Embryonic facial prominence (tissue), 1 donor: ENCODE results near the gene SMARCB1.

ENCODE experiments used
- DNase-seq: peaks from one replicate; pipeline ENCODE4 v3.0.0-alpha.2; 2016; ENCODE audit errors: extremely low spot score

Gene SMARCB1

DNA sequence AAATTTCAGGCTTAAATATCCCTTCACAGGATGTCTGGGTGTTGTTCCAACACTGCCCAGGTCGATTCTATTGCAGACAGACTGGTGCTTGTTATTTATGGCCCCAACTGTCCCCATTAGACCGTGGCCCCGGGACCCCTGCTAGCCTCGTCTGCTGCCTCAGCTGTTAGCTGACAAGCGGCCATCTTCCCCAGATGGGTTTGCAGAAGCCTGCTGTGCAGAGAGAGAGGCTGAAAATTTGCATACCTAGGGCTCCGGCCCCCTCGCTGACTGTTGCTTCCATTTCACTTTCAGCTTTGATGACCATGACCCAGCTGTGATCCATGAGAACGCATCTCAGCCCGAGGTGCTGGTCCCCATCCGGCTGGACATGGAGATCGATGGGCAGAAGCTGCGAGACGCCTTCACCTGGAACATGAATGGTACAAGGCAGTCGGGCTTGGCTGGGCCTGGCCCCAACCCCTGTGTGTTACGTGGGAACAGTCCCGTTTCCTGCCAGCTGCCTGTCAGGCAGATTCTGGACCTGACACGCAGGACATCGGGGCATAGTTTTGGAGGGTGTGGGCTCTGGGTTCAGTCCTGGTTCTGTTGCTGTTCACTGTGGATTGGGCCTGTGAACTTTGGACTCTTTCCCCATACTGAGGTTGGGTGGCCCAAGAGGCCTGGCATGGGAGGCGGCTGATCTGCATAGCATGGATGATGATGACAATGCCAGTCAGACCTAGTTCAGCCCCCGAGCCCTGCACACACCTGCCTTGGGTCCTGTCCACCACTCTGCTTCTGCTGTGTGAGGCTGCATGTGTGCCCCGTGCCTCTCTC, 16.4 kb downstream of the SMARCB1 start:
- no peak for DNase-seq

GRCh38 chr22:23804781-23805291, 18.1 kb downstream of the SMARCB1 start:
- DNase-seq: no peak

GRCh38 chr22:23806837-23807236, 20.1 kb downstream of the SMARCB1 start:
- DNase-seq: no peak

GRCh38 chr22:23812378-23812777, 25.6 kb downstream of the SMARCB1 start:
- DNase-seq: no peak

DNA sequence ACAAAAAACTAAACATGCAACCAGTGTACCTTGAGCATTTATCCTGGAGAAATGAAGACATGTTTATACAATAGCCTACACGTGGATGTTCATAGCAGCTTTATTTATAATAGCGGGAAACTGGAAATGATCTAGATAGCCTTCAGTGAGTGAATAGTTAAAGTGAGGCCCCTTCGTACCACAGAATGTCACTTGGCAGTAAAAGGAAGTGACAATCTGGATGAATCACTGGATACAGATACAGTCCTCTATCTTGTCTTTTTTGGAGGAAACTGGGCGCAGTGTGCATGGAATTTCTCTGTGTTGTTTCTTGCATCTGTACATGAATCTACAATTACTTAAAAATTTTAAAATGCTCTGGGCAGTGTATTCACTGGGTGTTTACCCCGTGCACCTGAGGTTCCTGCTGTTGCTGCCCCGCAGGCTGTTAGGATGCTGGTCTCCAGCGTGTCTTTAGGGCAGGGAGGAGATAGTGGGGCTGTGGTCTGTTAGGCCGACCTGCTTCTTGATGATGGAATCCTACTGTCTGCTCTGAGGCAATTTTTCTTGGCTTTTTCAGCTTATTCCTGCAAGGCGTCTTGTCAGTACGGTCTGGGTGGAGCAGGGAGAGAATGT, 28.9 kb downstream of the SMARCB1 start:
- no peak for DNase-seq

DNA sequence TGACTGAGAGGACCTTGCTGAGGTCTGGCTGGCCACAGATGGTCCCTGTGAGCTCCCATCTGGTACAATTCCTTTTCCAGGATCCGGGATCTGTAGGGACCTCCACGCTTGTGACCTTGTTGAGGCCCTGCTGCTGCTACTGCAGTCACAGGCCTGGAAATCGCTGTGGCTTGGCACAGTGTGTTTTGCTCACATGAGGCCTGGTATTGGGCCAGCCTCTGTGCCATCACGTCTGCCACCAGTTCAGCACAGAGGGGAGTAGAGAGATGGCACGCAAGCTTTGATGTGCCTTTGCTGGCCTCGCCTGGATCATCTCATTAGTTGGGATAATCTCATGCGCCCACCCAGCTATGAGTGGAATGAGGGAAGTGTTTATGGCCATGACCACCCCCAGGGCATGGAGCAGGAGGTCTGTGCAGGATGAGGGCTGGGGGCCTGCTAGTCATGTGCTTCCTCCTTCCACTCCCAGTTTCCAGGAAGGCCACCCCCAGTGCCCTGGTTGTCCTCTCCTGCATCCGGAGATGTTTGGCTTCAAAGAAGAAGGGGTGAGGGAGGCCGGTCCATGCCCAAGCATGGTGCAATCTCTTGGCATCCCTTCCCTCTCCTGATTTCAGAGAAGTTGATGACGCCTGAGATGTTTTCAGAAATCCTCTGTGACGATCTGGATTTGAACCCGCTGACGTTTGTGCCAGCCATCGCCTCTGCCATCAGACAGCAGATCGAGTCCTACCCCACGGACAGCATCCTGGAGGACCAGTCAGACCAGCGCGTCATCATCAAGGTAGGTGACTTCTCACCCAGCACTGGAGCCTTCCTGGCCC, 29.6 kb downstream of the SMARCB1 start:
- no peak for DNase-seq

- no peak for DNase-seq
These were observed 30.4 kb downstream of the SMARCB1 start for GRCh38 chr22:23817146-23817545.

DNA sequence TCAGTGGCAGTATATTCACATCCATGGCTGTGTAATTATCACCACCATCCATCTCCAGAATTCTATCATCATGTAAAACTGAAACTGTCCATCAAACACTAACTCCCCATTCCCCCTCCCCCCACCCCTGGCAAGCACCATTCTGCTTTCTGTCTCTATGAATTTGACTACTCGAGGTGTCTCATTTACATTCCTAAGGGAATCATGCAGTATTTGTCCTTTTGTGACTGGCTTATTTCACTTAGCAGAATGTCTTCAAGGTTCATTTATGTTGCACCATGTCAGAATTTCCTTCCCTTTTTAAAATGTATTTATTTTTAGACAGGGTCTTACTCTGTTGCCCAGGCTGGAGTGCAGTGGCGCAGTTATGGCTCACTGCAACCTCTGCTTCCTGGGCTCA, 31.8 kb downstream of the SMARCB1 start:
- no peak for DNase-seq

GRCh38 chr22:23820748-23821211, 34.0 kb downstream of the SMARCB1 start:
- no peak for DNase-seq

DNA sequence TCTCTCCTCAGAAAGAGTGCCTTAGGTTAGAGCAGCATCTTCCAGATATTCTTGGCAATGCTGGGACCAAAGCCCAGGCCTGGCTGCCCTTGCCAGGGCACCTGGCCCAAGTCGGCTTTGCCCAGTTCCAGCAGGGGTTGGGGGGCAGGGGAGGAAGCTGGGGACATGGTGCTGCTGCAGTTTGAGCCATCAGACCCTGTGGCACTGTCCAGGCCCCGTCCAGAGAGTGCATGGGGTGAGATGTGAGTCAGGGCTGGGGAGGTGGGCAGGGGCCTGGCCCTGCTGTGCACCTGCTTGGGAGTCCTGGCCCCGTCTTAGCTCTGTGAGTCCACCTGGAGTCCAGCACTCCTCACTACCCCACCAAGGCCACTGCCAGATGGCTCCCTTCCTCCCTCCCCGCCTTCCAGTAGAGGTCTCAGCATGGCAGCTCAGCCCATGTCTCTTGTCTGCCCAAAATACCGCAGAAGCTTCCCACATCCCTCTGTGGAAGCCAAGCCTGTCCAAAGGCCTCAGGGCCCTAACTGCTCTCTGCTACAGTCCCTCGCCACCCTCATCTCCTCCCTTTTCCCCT, 35.4 kb downstream of the SMARCB1 start:
- no peak for DNase-seq

- DNase-seq: no peak
These were observed 36.6 kb downstream of the SMARCB1 start for GRCh38 chr22:23823331-23823791.

DNA sequence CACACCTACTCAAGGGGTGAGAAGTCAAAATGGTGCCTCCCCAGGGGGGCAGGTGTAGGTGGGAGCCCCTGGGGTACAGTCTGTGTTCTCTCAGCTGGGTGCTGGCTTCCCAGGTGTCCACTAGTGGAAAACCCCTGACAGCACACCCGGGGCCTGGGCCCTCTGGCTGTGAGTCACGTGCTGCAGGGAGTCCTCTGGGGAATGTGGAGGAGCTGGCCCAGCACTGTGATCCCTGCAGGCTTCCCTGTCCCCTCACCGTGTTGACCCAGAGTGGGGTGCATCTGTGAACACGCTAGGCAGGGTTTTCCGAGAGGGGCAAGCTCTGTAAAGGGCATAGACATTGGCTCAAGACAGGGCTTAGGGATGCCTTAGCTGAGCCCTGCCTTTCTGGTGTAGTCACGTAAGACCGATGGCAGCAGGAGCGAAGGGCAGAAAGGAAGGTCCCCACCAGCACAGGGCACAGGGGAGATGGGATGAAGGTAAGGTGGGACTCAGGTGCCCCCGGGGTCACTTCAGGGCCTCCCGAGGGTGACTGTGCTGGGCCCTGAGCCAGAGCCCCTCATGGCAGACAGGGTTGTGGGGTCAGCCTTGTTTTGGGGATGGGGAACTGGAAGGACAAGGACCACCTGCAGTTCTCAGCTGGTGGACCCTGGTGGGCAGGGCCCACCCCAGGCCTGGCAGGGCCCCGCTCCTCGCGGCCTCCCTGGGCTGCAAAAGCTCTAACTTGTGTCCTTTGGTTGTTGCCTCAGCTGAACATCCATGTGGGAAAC, 37.9 kb downstream of the SMARCB1 start:
- no peak for DNase-seq

GRCh38 chr22:23825246-23825905, 38.6 kb downstream of the SMARCB1 start:
- DNase-seq: no peak

DNA sequence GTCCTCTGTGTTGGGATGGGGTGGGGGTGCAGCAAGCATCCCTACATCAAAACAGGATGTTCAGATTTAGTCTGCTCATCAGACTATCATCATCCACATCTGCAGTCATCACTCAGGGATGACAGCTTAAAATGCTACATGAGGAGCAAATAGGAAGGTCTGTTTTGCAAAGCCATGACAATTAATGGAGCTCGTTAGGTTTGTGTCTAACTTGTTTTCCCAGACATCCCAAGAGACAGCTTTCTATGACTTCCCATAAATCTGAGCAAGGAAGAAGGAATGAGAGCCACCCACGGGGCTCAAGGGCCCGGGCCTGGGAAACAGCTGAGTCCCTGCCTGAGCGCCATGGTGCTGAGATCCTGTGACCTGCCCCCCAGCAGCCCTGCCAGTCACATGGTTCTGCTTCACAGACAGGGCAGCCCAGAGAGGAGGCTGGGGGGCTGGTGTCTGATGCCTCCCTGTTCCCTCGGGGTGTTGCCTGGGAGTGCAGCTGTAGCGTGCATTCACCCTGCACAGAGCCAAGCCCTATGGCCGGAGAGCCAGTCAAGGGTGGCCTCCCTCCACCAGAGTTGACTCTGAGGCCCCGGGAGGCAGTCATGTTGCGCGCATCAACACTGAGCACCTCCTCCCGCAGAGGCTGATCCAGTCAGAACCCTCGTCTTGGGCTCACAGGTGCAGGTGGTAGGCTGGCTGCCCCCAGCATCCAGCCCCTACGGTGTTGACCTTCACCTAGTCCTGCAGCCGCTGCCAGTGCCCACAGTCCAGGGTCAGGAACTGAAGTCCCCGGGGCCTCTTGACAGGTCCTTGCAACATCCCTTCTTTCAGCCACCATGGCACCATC, 40.0 kb downstream of the SMARCB1 start:
- DNase-seq: no peak

DNA sequence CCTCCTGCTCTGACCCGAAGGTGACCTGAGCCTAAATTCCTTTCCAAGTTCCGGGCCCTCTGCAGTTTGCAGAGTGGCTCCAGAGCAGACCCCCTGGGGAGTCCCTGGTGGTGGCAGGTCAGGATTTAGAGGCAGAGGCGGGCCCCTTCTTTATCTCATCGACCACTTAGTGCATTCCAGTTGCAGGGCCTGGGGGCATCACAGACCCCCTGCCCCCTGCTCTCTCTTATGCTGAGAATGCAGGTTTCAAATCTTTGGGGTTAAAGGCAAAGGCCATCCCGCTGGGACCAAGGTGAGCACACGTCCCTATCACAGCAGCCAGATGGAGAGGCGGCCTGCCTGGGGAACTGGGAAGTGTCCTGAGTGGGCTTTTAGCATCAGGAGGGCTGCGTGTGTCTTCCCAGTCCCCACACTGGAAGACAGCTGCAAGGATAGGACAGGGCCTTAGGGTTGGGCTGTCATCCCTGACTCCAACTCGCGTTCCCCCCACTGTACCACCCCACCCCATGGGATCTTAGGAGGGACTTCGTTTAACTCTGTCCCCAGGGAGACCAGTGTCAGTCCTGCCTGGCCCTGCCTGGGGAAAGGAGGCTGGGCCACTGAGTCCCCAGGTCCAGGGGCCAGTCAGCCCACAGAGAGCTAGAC, 40.7 kb downstream of the SMARCB1 start:
- DNase-seq: no peak

GRCh38 chr22:23828800-23829680, 42.3 kb downstream of the SMARCB1 start:
- DNase-seq: no peak

DNA sequence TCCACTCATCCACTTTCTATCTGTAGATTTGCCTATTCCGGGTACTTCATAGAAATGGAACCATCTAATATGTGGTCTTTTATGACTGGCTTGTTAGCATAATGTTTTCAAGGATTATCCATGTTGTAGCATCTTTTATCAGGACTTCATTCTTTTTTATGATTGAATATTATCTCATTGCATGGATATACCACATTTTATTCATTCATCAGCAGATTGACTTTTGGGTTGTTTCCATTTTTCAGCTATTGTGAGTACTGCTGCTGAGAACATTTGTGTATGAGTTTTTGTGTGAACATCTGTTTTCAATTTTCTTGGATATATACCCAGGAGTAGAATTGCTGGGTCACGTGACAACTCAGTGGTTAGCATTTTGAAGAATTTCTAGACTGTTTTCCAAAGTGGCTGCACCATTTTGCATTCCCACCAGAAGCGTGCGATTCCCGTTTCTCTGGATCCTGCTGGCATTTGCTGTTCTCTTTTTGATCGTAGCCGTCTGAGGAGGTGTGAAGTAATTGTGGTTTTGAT, 43.1 kb downstream of the SMARCB1 start:
- DNase-seq: no peak

- no peak for DNase-seq
These were observed 44.5 kb downstream of the SMARCB1 start for GRCh38 chr22:23831261-23831660.
